HepG2 (cell line): ENCODE measurements around the gene LSMEM2. TPM values are rescaled to one million over a fixed set of nuclear protein-coding genes. Genes with fewer than 3 reads are reported as not detected.

Experiments
- AHDC1 ChIP-seq: sonication (generic); formaldehyde crosslinking; IDR thresholded peaks from 2 replicates; pipeline ENCODE4 v1.5.1; 2020; ENCODE audit warnings: mild to moderate bottlenecking, missing genetic modification reagents, borderline replicate concordance
- ARNT2 ChIP-seq: sonication (generic); formaldehyde crosslinking; IDR thresholded peaks from 2 replicates; pipeline ENCODE4 v1.8.0; 2022; ENCODE audit warnings: mild to moderate bottlenecking, low read depth, missing genetic modification reagents, moderate library complexity
- ATM ChIP-seq: fragments of 450-650 bp; IDR thresholded peaks from 2 replicates; pipeline ENCODE4 v1.7.1; 2017; ENCODE audit warnings: mild to moderate bottlenecking, borderline replicate concordance
- BHLHE40 ChIP-seq: IDR thresholded peaks from 2 replicates; pipeline ENCODE4 v1.6.1; 2011; ENCODE audit warnings: low read length, improper control_type of control experiment
- CBX5 ChIP-seq: sonication (generic); formaldehyde crosslinking; IDR thresholded peaks from 2 replicates; pipeline ENCODE4 v1.4.0; 2020; ENCODE audit warnings: missing genetic modification reagents, borderline replicate concordance
- FOXA1 ChIP-seq, 2 experiments: fragments of 450-650 bp in 1 of 2; sonication (generic) in 1 of 2; formaldehyde crosslinking in 1 of 2; IDR thresholded peaks; 2 replicates each; pipeline versions ENCODE4 v1.4.0 to v1.6.1; 2016 to 2020; ENCODE audit warnings: missing genetic modification reagents in 1 of 2
- NFE2 ChIP-seq: sonication (generic); formaldehyde crosslinking; IDR thresholded peaks from 2 replicates; pipeline ENCODE4 v1.4.0; 2020; ENCODE audit warnings: missing genetic modification reagents
- PAX8 ChIP-seq: sonication (generic); formaldehyde crosslinking; IDR thresholded peaks from 2 replicates; pipeline ENCODE4 v1.8.0; 2022; ENCODE audit warnings: mild to moderate bottlenecking, missing genetic modification reagents, borderline replicate concordance
- PCBP1 ChIP-seq: fragments of 200-400 bp; formaldehyde crosslinking; IDR thresholded peaks from 2 replicates; pipeline ENCODE4 v1.6.1; 2017; ENCODE audit warnings: mild to moderate bottlenecking, low read depth, low read length, borderline replicate concordance
- PHF20 ChIP-seq: sonication (generic); formaldehyde crosslinking; IDR thresholded peaks from 2 replicates; pipeline ENCODE4 v1.5.0; 2020; ENCODE audit warnings: mild to moderate bottlenecking, missing genetic modification reagents
- PHF5A ChIP-seq: IDR thresholded peaks from one replicate; pipeline ENCODE4 v1.6.1; 2018; ENCODE audit warnings: low read depth, missing genetic modification reagents; ENCODE audit not compliant: unreplicated experiment
- SALL1 ChIP-seq: sonication (generic); formaldehyde crosslinking; IDR thresholded peaks from 2 replicates; pipeline ENCODE4 v1.8.0; 2022; ENCODE audit warnings: mild to moderate bottlenecking, missing genetic modification reagents
- SCMH1 ChIP-seq: sonication (generic); formaldehyde crosslinking; IDR thresholded peaks from 2 replicates; pipeline ENCODE4 v1.9.0; 2021; ENCODE audit warnings: missing genetic modification reagents, mild to moderate bottlenecking, borderline replicate concordance
- SMAD9 ChIP-seq: sonication (generic); formaldehyde crosslinking; IDR thresholded peaks from 2 replicates; pipeline ENCODE4 v1.5.1; 2020; ENCODE audit warnings: mild to moderate bottlenecking, missing genetic modification reagents
- SRSF1 ChIP-seq: fragments of 200-400 bp; formaldehyde crosslinking; optimal IDR thresholded peaks from 2 replicates; pipeline ENCODE3; 2017; ENCODE audit warnings: mild to moderate bottlenecking, low read depth, low read length, moderate library complexity
- TBL1XR1 ChIP-seq: fragments of 150-350 bp; IDR thresholded peaks from 2 replicates; pipeline ENCODE4 v1.6.1; 2014; ENCODE audit warnings: borderline replicate concordance, low read length; ENCODE audit not compliant: partially characterized antibody
- TEAD2 ChIP-seq: sonication (generic); formaldehyde crosslinking; IDR thresholded peaks from 2 replicates; pipeline ENCODE4 v1.9.0; 2021; ENCODE audit warnings: missing genetic modification reagents
- TFAP4 ChIP-seq: sonication (generic); IDR thresholded peaks from 2 replicates; pipeline ENCODE4 v1.6.1; 2016; ENCODE audit warnings: low read depth, borderline replicate concordance
- TRIM24 ChIP-seq: sonication (generic); formaldehyde crosslinking; IDR thresholded peaks from 2 replicates; pipeline ENCODE4 v1.8.0; 2022; ENCODE audit warnings: mild to moderate bottlenecking, missing genetic modification reagents
- YEATS2 ChIP-seq: sonication (generic); formaldehyde crosslinking; IDR thresholded peaks from 2 replicates; pipeline ENCODE4 v1.4.0; 2020; ENCODE audit warnings: missing genetic modification reagents, borderline replicate concordance
- ZFAT ChIP-seq: sonication (generic); formaldehyde crosslinking; conservative IDR thresholded peaks from 2 replicates; pipeline ENCODE4 v1.8.1; 2023; ENCODE audit warnings: missing genetic modification reagents, inconsistent platforms
- ZNF331 ChIP-seq: sonication (generic); formaldehyde crosslinking; IDR thresholded peaks from 2 replicates; pipeline ENCODE4 v1.4.0; 2020; ENCODE audit warnings: missing genetic modification reagents
- ZNF430 ChIP-seq: sonication (generic); formaldehyde crosslinking; IDR thresholded peaks from 2 replicates; pipeline ENCODE4 v1.9.0; 2021; ENCODE audit warnings: mild to moderate bottlenecking, missing genetic modification reagents
- ZNF451 ChIP-seq: sonication (generic); formaldehyde crosslinking; IDR thresholded peaks from 2 replicates; pipeline ENCODE4 v1.5.0; 2020; ENCODE audit warnings: mild to moderate bottlenecking, missing genetic modification reagents
- ZNF557 ChIP-seq: sonication (generic); formaldehyde crosslinking; IDR thresholded peaks from 2 replicates; pipeline ENCODE4 v1.4.0; 2020; ENCODE audit warnings: missing genetic modification reagents
- polyA plus RNA-seq, 8 experiments: library from polyadenylated mRNA; depleted of rRNA in 3 of 8; stranded (reverse) in 7 of 8; unstranded in 1 of 8; fragments of >200 nt; fragmentation: Illumina TruSeq in 4 of 8; extraction: Trizol in 4 of 8; gene quantifications; 2 replicates each; pipeline versions ENCODE4 v1.2.1 to v1.2.3, GENCODE V29; 2011 to 2016; ENCODE audit warnings: low read depth in 4 of 8, missing spikeins in 1 of 8, mixed read lengths in 1 of 8; ENCODE audit not compliant: insufficient read depth in 1 of 8
- total RNA-seq, 5 experiments: library from RNA; depleted of rRNA; stranded (reverse); fragments of >200 nt; fragmentation: Illumina TruSeq; extraction: Trizol; gene quantifications; 2 replicates each; pipeline ENCODE4 v1.2.3, GENCODE V29; 2016; ENCODE audit warnings: low read depth in 1 of 5

Gene LSMEM2
- total and polyA plus RNA-seq, 2 of the 13 experiments (the other 11 are each of a cell fraction or from before 2014, with no cell fraction given): 0.07 to 0.41 TPM

GRCh38 chr3:50337175-50337861, 58.4 kb downstream of the LSMEM2 start (continued):
- TF ChIP-seq ARNT2 (CRISPR knock-in tag): peak; percentile 91
- TF ChIP-seq PHF20 (CRISPR knock-in tag): no peak
- TF ChIP-seq TBL1XR1: peak; percentile 36
- TF ChIP-seq SMAD9: no peak; the same call in none of the 2 replicates
- TF ChIP-seq TEAD2 (CRISPR knock-in tag): no peak
- TF ChIP-seq SALL1 (CRISPR knock-in tag): peak; percentile 74
- TF ChIP-seq PAX8: peak; percentile 97; the same call in 1 of the 2 replicates
- no peak; the same call in 1 of the 2 replicates for TF ChIP-seq CBX5 (CRISPR knock-in tag)
- no peak; the same call in none of the 2 replicates for TF ChIP-seq ZNF451 (CRISPR knock-in tag)
- TF ChIP-seq ZNF557: no peak; the same call in 1 of the 2 replicates
- peak; percentile 94 for TF ChIP-seq BHLHE40
- no peak for TF ChIP-seq ATM
- no peak for TF ChIP-seq TRIM24
- TF ChIP-seq ZFAT (CRISPR knock-in tag): no peak
- TF ChIP-seq TFAP4: no peak
- TF ChIP-seq SRSF1: no peak
- peak; percentile 46 for TF ChIP-seq ZNF331 (CRISPR knock-in tag)
- TF ChIP-seq SCMH1 (CRISPR knock-in tag): no peak
- 0 out of 2 replicates have a peak, but pooled peaks have one; percentile 26 for TF ChIP-seq PCBP1
- peak; percentile 98 for TF ChIP-seq ZNF430
- peak; percentile 34 for TF ChIP-seq PHF5A (CRISPR knock-in tag)
- no peak for TF ChIP-seq NFE2
- no peak for TF ChIP-seq FOXA1 (IDR thresholded peaks at IDR 0.05)
- TF ChIP-seq FOXA1 (CRISPR knock-in tag; IDR thresholded peaks at IDR 0.05): no peak
- TF ChIP-seq AHDC1 (CRISPR knock-in tag): 0 out of 2 replicates have a peak, but pooled peaks have one; percentile 9
- peak; percentile 64; the same call in 1 of the 2 replicates for TF ChIP-seq YEATS2 (CRISPR knock-in tag)
